H9 (cell line): ENCODE measurements around the gene SEPTIN5. TPM values are rescaled to one million over a fixed set of nuclear protein-coding genes. Genes with fewer than 3 reads are reported as not detected.

Source experiments
- DNase-seq: peaks from one replicate; pipeline ENCODE4 v3.0.0-alpha.2; 2017
- H2AFZ ChIP-seq: one replicate; pipeline ENCODE4 v1.6.1; 2013; ENCODE audit warnings: mild to moderate bottlenecking, low read length, control low read depth, moderate library complexity
- H2AK5ac ChIP-seq: 2 replicates; pipeline ENCODE4 v1.6.1; 2013; ENCODE audit warnings: low read length, control low read depth, mixed read lengths; ENCODE audit not compliant: insufficient read length
- H2BK120ac ChIP-seq: one replicate; pipeline ENCODE4 v1.6.1; 2013; ENCODE audit warnings: low read depth, mild to moderate bottlenecking, low read length, control low read depth, inconsistent platforms; ENCODE audit not compliant: poor library complexity, severe bottlenecking
- H2BK12ac ChIP-seq: 2 replicates; pipeline ENCODE4 v1.6.1; 2013; ENCODE audit warnings: low read length, control low read depth, mixed read lengths, low read depth; ENCODE audit not compliant: insufficient read length
- H2BK15ac ChIP-seq: 2 replicates; pipeline ENCODE4 v1.6.1; 2013; ENCODE audit warnings: low read depth, low read length, control low read depth
- H2BK20ac ChIP-seq: one replicate; pipeline ENCODE4 v1.6.1; 2013; ENCODE audit warnings: low read depth, mild to moderate bottlenecking, low read length, control low read depth, inconsistent platforms; ENCODE audit not compliant: poor library complexity, severe bottlenecking
- H2BK5ac ChIP-seq: 2 replicates; pipeline ENCODE4 v1.6.1; 2013; ENCODE audit warnings: low read length, control low read depth, mixed read lengths; ENCODE audit not compliant: insufficient read length
- H3K14ac ChIP-seq: 2 replicates; pipeline ENCODE4 v1.6.1; 2013; ENCODE audit warnings: low read length, control low read depth; ENCODE audit not compliant: insufficient read depth
- H3K18ac ChIP-seq: 2 replicates; pipeline ENCODE4 v1.6.1; 2013; ENCODE audit warnings: low read depth, mild to moderate bottlenecking, mixed read lengths, low read length, control low read depth; ENCODE audit not compliant: insufficient read length
- H3K23ac ChIP-seq: 2 replicates; pipeline ENCODE4 v1.6.1; 2013; ENCODE audit warnings: low read length, control low read depth, mixed read lengths, low read depth; ENCODE audit not compliant: insufficient read length
- H3K23me2 ChIP-seq: 2 replicates; pipeline ENCODE4 v1.6.1; 2013; ENCODE audit warnings: low read depth, mild to moderate bottlenecking, mixed read lengths, low read length, control low read depth; ENCODE audit not compliant: insufficient read length, poor library complexity, severe bottlenecking
- H3K27ac ChIP-seq: 2 replicates; pipeline ENCODE4 v1.5.1; 2013; ENCODE audit warnings: low read length, control low read depth, mixed read lengths, low read depth; ENCODE audit not compliant: insufficient read length
- H3K27me3 ChIP-seq: 2 replicates; pipeline ENCODE4 v1.6.1; 2013; ENCODE audit warnings: low read length, control low read depth, inconsistent platforms; ENCODE audit not compliant: insufficient read depth
- H3K4ac ChIP-seq: 2 replicates; pipeline ENCODE4 v1.6.1; 2013; ENCODE audit warnings: low read depth, mild to moderate bottlenecking, control low read depth, inconsistent platforms, low read length, moderate library complexity
- H3K4me1 ChIP-seq: 2 replicates; pipeline ENCODE4 v1.6.1; 2013; ENCODE audit warnings: low read length, control low read depth, inconsistent platforms; ENCODE audit not compliant: insufficient read depth
- H3K4me2 ChIP-seq: 2 replicates; pipeline ENCODE4 v1.6.1; 2013; ENCODE audit warnings: low read length, control low read depth, mixed read lengths; ENCODE audit not compliant: insufficient read length, insufficient read depth
- H3K56ac ChIP-seq: 2 replicates; pipeline ENCODE4 v1.6.1; 2013; ENCODE audit warnings: low read depth, mild to moderate bottlenecking, mixed read lengths, low read length, control low read depth; ENCODE audit not compliant: insufficient read length
- H3K79me1 ChIP-seq: 2 replicates; pipeline ENCODE4 v1.6.1; 2013; ENCODE audit warnings: low read depth, mild to moderate bottlenecking, moderate library complexity, low read length, control low read depth, inconsistent platforms; ENCODE audit not compliant: insufficient read depth, poor library complexity, severe bottlenecking
- H3K79me2 ChIP-seq: 2 replicates; pipeline ENCODE4 v1.6.1; 2013; ENCODE audit warnings: low read length, control low read depth, inconsistent platforms; ENCODE audit not compliant: insufficient read depth
- H3K9ac ChIP-seq: 2 replicates; pipeline ENCODE4 v1.6.1; 2013; ENCODE audit warnings: low read length, control low read depth, mixed read lengths; ENCODE audit not compliant: insufficient read length; ENCODE audit errors: extremely low read depth
- H3K9me3 ChIP-seq: one replicate; pipeline ENCODE4 v1.6.1; 2013; ENCODE audit warnings: low read depth, low read length, inconsistent platforms; ENCODE audit not compliant: control insufficient read depth
- H3T11ph ChIP-seq: one replicate; pipeline ENCODE4 v1.6.1; 2013; ENCODE audit warnings: mild to moderate bottlenecking, low read length, control low read depth, inconsistent platforms
- H4K20me1 ChIP-seq: one replicate; pipeline ENCODE4 v1.6.1; 2013; ENCODE audit not compliant: control insufficient read depth, insufficient read length, insufficient read depth
- H4K5ac ChIP-seq: 2 replicates; pipeline ENCODE4 v1.6.1; 2013; ENCODE audit warnings: low read depth, mild to moderate bottlenecking, mixed read lengths, low read length, control low read depth; ENCODE audit not compliant: insufficient read length
- H4K8ac ChIP-seq: replicated peaks from 2 replicates; pipeline ENCODE4 v1.6.1; 2013; ENCODE audit warnings: low read length, control low read depth, mixed read lengths, low read depth; ENCODE audit not compliant: insufficient read length
- H4K91ac ChIP-seq: 2 replicates; pipeline ENCODE4 v1.6.1; 2013; ENCODE audit warnings: low read depth, mild to moderate bottlenecking, moderate library complexity, mixed read lengths, low read length, control low read depth; ENCODE audit not compliant: insufficient read length
- H3K27ac Mint-ChIP-seq, 3 experiments: 2 replicates in 2 of 3; 3 replicates in 1 of 3; pipeline ENCODE4 v1.8.0; 2020 to 2021; ENCODE audit warnings: mixed read lengths in 3 of 3, mild to moderate bottlenecking in 1 of 3, moderate library complexity in 1 of 3
- H3K27me3 Mint-ChIP-seq: 2 replicates; pipeline ENCODE4 v1.8.0; 2021; ENCODE audit warnings: low read depth, mild to moderate bottlenecking, moderate library complexity, mixed read lengths
- H3K36me3 Mint-ChIP-seq, 3 experiments: 2 replicates in 2 of 3; 3 replicates in 1 of 3; pipeline ENCODE4 v1.8.0; 2020 to 2021; ENCODE audit warnings: low read depth in 3 of 3, mixed read lengths in 3 of 3; ENCODE audit not compliant: insufficient read depth in 1 of 3
- H3K4me1 Mint-ChIP-seq, 2 experiments: 2 replicates each; pipeline ENCODE4 v1.8.0; 2020; ENCODE audit warnings: mixed read lengths in 2 of 2
- H3K4me3 Mint-ChIP-seq, 2 experiments: 2 replicates in 1 of 2; 3 replicates in 1 of 2; pipeline ENCODE4 v1.8.0; 2020 to 2021; ENCODE audit warnings: mild to moderate bottlenecking in 2 of 2, mixed read lengths in 2 of 2, moderate library complexity in 1 of 2
- H3K9me3 Mint-ChIP-seq, 2 experiments: 2 replicates in 1 of 2; 3 replicates in 1 of 2; pipeline ENCODE4 v1.8.0; 2020; ENCODE audit warnings: mild to moderate bottlenecking in 2 of 2, mixed read lengths in 2 of 2, moderate library complexity in 1 of 2
- CTCF ChIP-seq: fragments of 200-600 bp; sonication (generic); conservative IDR thresholded peaks from 3 replicates; pipeline ENCODE4 v1.8.0; 2021; ENCODE audit warnings: antibody characterized with exemption, mild to moderate bottlenecking
- WGBS: extraction: QIAGEN DNeasy Blood & Tissue Kit; methylation state at CpG from one replicate; pipeline ENCODE4 v1.1.7; 2013; ENCODE audit warnings: missing lambda C conversion rate, low lambda C conversion rate, mixed read lengths; ENCODE audit not compliant: insufficient read length; ENCODE audit errors: extremely low coverage; 5-methylcytosine and 5-hydroxymethylcytosine counted together
- total RNA-seq: library from RNA; stranded (reverse); gene quantifications from 2 replicates; pipeline ENCODE4 v1.2.1, GENCODE V29; 2021

The SEPTIN5 gene
- total RNA-seq, 1 experiment from 2014 or later: 17.8 TPM

GRCh38 chr22:19719050-19719482, 4.8 kb downstream of the SEPTIN5 start:
- no peaks in the 10 kb centered on the region for H3K79me2 ChIP-seq
- no peak overlapping the region for H2AFZ ChIP-seq
- no peak overlapping the region for H3K9ac ChIP-seq
- no peak overlapping the region for H3K4ac ChIP-seq
- H4K20me1 ChIP-seq: peaks cover 2% of the 10 kb centered on the region
- no peak overlapping the region for H4K91ac ChIP-seq
- peak overlapping the region; percentile 41 for H3K4me2 ChIP-seq
- no peak overlapping the region for H2BK12ac ChIP-seq
- no peak overlapping the region for H3K27ac Mint-ChIP-seq
- no peak overlapping the region for H3K14ac ChIP-seq
- no peak for TF ChIP-seq CTCF
- peaks cover 46% of the 10 kb centered on the region; the same call in 1 of the 2 replicates for H3K27me3 ChIP-seq
- no peaks in the 10 kb centered on the region for H3K79me1 ChIP-seq
- H2BK20ac ChIP-seq: no peak overlapping the region
- no peak overlapping the region for H3T11ph ChIP-seq
- H4K8ac ChIP-seq: no peak overlapping the region
- no peak overlapping the region for H2AK5ac ChIP-seq
- H3K23me2 ChIP-seq: peaks cover 16% of the 10 kb centered on the region
- no peaks in the 10 kb centered on the region for H3K9me3 ChIP-seq
- H2BK5ac ChIP-seq: no peak overlapping the region
- no peak overlapping the region for H2BK120ac ChIP-seq
- no peak overlapping the region for H3K56ac ChIP-seq
- H3K4me1 Mint-ChIP-seq: peaks cover 13 to 28% of the 10 kb centered on the region in 2 experiments
- WGBS: no CpG with 5 or more reads among the region's 31 CpGs
- no peak overlapping the region for H2BK15ac ChIP-seq
- DNase-seq: no peak
- peaks cover 6 to 8% of the 10 kb centered on the region in 2 experiments; a peak in 3 of 5 replicates for H3K9me3 Mint-ChIP-seq
- H3K27ac ChIP-seq: no peak overlapping the region
- H3K4me3 Mint-ChIP-seq: peak overlapping the region; percentile 46 to 69
- H3K27me3 Mint-ChIP-seq: peaks cover 76% of the 10 kb centered on the region
- peaks cover 7 to 18% (median 14%) of the 10 kb centered on the region in 3 experiments; a peak in 6 of 7 replicates for H3K36me3 Mint-ChIP-seq
- no peak overlapping the region for H4K5ac ChIP-seq
- H3K23ac ChIP-seq: no peak overlapping the region
- peaks cover 2% of the 10 kb centered on the region; the same call in 1 of the 2 replicates for H3K4me1 ChIP-seq
- no peak overlapping the region for H3K18ac ChIP-seq
